Vagina (tissue), 2 donors: ENCODE results near the gene TMEM42.

Experiments used
- CTCF ChIP-seq, 3 experiments: fragments of 450-650 bp in 2 of 3; fragments of 200-600 bp in 1 of 3; sonication (generic) in 1 of 3; IDR thresholded peaks; one replicate each; pipeline ENCODE4 v1.5.1; 2017 to 2019; ENCODE audit warnings: antibody characterized with exemption in 3 of 3, mild to moderate bottlenecking in 2 of 3, moderate library complexity in 2 of 3
- POLR2A ChIP-seq, 2 donors: fragments of 450-650 bp; IDR thresholded peaks; one replicate each; pipeline ENCODE4 v1.6.1; 2017; ENCODE audit warnings: antibody characterized with exemption in 2 of 2, mild to moderate bottlenecking in 2 of 2, moderate library complexity in 2 of 2

- TF ChIP-seq POLR2A (IDR thresholded peaks at IDR 0.05) (no peak), CTCF (IDR thresholded peaks at IDR 0.05) (no peak)
These were observed 15.9 kb upstream of the TMEM42 start for GRCh38 chr3:44845528-44846520.
